HG02623 (cell line): Measurements from ENCODE around the gene CCDC27.

Experiments used
- ATAC-seq: cut with Tn5 transposase; IDR thresholded peaks from one replicate; pipeline ENCODE4 v1.9.1; 2021; ENCODE audit warnings: moderate library complexity; ENCODE audit not compliant: unreplicated experiment

CCDC27 gene

DNA sequence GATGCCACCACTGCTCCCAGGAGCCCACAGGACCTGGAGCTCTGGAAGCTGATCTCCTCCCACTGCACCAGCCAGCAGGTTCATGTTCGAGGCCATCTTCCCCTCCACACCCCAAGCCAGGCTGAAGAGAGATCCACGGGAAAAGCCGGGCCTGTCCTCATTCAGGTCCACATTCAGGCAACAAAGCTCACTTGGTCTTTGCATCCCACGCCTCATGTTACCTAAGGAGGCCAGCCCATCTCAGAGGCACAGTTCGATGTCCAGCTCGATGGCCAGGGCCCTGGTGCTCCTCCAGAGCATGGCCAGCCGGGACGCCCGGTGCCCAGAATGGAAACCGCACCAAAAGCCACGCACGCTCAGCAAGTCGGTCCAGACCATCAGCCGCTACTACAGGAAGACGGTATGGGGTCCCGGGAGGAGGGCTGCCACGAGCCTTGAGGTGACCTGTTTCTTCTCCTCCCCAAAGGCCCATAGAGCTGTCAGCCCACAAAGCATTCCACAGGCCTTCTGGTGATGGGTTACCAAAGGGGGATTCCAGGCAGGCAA is at the start of gene CCDC27:
TSS of gene CCDC27 (plus strand) at position 51 of the 546 bp plus-strand sequence. CDS start at position 83, 32 bp downstream.
- no peak for ATAC-seq

DNA sequence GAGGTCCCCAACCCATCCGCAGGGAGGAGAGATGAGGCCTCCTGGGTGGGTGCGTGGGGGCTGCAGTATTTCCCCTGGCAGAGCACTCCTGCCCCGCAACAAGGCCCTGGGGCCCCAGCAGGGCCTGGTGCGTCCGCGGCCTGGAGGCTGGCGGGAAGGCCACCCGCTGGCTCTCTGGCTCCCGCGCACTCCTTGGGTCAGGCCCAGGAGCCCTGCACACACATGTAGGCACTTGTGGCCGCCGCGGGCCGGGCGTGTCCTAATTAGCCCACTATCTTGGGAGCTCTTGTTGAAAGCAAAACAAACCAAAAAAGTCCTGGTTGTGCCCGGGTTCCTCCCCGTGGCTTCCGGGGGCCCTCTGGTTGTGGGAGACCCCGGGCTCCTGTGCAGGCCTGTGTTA is 49.7 kb upstream of the CCDC27 start:
- no peak for ATAC-seq

DNA sequence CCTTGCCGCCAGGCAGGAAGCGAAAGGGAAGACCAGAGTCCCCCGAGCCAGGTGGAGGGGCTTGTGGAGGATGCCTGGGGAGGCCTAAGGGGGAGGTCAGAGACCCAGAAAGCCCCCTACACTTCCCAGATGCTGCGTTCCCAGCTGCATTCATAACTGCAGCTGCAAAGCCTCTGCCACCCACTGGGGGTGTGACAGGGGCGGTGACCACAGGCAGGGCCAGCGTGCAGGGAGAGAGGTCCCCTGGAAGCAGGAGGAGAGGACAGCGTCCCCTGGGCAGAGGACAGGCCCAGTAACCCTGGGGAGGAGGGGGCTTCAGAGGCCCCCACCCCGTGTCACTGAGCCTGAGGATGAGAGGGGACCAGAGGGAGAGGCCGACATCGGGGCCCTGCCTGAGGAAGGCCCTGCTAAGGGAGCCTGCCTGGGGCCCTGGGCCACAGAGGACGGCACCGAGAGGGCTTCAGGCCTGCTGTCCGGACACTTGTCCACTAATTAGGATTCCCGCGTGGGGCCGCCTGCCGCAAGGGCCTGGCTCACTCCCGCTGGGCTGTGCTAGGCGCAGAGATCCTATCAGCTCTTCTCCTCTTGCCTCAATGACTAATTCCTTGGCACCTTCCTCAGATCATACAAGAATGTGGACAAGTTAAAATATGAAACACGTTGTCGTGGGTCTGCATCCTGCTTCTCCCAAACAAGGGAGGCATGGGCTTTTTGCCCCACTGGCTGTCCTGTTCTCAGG is 49.1 kb upstream of the CCDC27 start:
- no peak for ATAC-seq

DNA sequence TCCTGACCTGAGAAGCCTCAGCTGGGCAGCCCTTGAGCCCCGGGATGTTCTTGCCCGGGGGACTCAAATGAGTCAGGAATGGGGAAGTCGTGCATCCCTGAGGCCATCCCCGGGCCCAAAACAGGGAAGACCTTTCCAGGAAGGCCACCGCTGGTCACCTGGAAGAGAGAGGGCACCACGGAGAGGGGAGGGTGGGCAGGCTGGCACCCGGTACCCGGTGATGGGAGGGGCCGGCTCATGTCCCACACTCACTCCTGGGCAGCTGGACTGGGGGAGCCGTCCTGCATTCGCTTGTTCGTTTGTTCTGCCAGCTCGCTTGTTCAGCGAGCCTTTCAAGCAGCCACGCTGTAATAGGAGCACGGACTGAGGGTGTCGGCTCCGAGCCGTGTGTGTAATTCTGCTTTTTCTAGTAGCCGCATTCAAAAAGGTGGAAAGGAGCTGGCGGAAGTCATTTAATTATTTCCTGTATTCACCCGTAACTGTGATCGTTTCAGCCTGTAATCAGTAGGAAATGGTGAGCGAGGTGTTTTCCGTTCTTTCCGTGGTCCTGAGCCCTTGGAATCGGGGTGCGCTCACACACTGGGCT is 48.4 kb upstream of the CCDC27 start:
- ATAC-seq = no peak

DNA sequence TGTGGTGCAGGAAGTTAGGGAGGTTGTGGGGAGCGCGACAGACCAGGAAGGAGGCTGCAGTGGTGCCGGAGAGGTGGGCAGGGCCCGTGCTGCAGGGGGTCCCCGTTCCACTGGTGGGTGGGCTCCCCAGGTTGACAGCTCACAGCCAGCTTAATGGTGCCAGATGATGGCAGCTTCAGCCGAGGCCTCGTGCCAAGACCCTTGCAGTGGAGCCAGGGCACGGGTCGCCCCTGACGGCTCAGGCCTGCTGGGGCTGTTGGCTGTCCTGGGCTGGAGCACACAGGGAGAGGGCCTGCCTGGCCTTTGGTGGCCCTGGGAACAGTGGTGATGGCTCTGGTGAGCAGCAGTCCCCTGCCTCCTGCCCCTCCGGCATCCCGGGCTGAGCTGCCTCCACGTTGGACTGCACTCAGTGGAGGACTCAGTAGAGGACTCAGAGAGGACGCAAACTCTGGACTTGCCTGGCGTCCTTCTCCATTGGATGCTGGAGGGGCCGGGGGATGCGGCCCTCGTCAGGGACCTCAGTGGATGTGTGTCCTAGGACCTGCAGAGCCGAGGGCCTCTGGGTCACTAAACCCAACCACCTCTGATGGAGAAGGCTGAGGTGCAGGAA is 46.8 kb upstream of the CCDC27 start:
- ATAC-seq = no peak

DNA sequence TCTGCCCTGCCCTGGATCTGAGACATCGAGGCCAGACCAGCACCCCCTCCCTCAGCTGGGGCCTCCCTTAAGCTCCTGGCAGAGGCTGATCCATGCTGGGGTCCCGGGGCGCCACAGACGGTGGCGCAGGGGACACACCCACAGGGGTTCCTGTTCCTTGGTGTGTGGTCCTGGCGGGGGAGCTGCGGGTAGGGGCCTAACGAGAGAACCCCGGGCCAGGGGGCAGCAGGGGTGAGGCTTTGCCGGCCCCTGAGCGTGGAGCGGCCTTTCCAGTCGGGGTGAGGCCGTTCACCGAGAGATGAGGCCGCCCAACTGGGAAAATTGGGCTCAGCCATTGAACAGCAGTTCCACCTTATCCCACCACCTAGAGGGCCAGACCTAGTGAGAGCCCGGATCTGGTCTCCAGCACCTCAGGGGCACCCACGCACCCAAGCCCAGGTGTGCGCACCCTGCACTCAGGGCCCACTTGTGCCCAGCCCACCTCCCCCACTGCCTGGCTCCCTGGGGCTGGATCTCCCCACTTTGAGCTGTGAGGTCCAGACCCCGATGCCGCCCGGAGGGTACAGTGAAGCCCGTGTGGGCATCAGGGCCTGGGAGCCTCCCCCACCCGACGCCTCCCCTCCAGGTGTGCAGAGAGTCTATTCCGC is 45.5 kb upstream of the CCDC27 start:
- ATAC-seq = no peak

DNA sequence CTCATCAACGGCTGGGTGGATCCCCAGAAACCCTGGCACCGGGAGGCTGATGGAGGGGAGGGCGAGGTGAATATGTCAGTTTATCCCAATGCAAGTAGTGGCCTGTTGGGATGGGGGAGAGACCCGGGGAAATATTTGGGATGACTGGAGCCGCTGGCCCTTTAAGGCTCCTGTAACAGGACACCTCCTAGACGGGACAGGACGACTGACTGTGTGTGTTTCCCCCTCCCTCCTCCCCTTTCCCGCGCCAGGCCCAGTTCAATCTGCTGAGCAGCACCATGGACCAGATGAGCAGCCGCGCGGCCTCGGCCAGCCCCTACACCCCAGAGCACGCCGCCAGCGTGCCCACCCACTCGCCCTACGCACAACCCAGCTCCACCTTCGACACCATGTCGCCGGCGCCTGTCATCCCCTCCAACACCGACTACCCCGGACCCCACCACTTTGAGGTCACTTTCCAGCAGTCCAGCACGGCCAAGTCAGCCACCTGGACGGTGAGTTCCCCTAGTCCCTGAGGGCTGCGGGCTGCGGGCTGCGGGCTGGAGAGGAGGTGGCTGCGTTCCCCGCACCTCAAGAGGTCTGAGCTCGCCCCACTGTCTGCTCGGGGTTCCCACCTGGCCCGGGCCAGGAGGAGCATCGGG is 44.8 kb upstream of the CCDC27 start:
- no peak for ATAC-seq

DNA sequence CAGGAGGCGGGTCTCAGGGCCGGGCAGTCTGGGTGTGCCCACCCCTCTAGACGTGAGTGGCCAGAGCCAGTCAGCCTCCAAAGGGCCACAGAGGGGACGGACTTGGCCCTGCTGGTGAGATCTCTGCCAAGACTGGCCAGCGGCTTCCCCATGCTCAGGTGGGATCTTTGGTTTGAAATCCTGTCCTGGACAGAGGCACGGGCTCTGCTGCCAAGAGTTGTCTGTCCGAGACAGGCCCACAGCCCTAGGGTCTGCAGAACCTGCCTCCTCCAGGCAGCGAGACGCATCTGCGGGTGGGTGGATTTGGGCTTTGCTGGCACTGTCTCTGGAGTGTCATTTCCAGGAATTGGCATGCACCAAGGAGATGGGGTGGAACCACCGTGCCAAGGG is 44.3 kb upstream of the CCDC27 start:
- ATAC-seq = no peak

DNA sequence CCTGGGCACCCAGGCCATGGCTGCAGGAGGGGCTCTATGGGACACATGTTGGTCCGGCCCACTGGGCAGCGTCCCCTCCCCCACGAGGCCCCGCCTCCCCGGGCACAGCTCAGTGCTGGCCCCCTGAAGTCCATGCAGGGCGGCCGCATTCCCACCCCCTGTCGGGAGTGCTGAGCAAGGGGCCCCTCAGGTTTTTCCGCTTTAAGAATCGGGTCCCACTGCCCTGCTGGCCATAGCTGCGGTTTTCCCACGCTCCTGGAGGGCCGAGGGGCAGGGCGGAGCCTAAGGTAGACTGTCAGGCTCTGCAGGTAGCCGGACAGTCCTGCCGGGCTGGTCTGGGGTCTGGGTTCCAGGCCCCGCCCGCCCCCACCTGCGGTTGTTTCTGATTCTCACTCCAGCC is 43.5 kb upstream of the CCDC27 start:
- ATAC-seq = no peak

DNA sequence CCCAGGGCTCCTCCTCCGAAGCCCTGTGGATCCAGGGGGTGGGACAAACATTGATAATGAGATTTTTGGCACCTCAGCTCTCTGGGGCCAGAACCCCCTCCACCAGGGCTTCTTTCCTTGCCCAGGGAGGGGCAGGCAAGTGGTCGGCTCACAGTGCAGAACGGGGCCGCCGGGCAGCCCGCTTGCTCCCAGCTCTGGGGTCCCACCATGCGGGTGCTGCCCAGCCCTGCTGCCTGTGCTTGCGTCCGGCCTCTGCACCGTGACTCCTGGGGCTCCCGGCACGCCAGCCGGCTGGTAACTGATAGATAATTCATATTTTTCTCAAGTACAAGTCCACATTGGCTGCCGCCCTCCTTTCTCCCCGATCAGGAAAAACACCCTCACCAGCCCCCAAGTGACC is 42.0 kb upstream of the CCDC27 start:
- no peak for ATAC-seq

DNA sequence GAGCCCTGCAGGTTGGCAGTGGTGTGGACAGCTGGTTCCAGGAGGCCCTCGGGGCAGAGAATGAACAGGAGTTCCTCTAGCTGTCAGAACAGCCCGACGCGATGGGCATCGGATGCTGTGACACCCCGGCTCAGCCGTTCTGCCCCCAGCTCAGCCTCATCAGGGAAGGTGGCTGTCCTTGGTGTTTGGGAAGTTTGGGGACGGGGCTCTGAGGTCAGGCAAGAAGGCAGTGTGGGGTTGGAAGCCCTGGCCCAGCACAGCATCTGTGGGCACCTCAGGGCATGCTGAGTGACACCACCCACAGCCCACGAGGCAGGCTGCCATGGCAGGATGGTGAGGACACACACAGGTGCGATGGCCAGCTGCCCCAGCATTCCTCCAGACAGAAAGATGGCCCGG is 40.9 kb upstream of the CCDC27 start:
- no peak for ATAC-seq

DNA sequence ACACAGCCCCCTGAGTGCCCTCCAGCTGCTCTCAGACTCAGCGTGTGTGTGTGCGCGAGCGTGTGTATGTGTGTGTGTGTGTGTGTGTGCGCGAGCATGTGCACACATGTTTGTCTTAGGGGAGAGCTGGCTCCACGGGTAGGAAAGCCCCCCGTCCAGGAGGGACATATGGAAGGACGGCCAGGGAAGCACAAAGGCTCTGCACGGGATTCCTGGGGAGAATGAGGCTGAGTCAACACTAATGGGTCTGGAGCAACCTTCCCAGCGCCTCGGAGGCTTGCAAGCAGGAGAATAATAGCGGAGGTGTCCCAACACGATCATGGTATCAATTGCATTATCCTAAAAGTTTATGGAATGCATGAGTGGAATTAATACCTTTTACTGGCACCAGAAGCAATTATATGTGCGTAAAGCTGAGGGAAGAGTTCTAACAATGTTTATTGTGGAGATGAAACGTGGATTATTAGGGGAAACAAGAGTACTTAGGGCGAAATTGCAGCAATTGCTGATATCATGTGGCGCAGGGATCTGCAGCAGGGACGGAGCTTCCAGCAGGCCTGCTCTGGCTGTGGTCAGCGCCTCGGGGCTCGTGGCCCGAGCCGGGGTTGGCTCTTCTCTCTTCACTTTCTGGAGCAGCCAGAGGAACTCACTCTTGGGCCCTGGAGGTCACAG is 40.3 kb upstream of the CCDC27 start:
- no peak for ATAC-seq

DNA sequence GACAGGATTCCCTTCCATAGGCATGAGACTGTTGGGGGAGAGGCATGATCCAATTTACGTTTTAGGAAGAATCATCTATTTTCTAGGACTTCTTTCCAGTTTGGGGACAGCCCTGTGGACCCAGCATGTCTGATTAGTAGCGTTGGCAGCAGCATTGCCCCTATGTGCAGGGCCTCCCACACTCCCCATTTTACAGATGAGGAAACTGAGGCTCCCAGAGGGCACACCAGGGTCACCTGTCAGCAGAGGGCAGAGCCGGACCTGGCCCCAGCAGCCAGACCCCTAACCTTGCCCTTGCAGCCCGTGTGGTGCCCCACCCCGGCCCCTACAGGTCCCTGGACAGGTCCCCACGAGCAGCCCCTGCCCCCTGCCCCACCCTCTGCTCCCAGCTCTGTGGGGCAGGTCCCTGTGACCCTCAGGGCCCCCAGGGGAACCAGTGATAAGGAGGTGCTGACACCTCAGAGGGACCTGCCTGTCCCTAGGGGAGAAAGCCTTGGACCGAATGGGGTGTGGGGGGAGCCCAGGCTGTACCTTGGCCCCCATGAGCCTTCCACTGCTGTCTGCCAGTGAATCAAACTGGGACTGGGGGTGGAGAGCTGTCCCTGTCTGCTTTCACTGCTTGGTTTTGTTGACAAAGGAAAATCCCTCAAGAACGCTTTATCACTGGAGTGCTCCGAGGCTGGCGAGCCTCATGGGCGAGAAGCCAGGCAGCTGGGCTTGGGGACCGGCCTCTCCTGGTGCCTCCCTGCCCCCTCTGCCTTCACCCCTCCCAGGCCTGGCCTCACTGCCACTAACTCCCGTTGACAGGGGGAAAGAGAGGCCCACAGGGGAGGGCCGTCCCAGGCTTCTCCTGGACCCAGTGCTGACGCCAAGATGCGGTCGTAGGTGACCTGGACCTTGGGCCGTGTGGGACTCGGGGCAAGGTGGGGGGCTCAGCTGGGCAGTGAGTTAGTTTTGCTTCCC is 39.4 kb upstream of the CCDC27 start:
- ATAC-seq = no peak

DNA sequence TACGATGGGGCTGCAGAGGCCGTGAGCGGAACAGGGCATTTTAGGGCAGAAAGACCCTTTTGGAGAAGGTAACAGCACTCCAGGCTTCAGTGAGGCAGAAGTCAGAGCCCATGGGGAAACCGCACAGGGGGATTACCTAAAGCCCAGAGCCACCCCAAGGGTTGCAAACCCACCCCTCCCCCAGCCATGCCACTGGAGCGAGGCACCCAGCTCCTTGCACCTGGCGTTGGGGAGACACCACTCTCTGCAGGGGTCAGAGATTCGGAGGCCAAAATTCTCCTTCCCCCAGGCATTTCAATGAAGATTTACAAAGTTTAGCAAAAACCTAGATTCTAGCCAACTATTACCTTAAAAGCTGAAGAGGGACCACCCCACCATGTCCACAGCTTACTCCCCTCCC is 38.4 kb upstream of the CCDC27 start:
- ATAC-seq = no peak

DNA sequence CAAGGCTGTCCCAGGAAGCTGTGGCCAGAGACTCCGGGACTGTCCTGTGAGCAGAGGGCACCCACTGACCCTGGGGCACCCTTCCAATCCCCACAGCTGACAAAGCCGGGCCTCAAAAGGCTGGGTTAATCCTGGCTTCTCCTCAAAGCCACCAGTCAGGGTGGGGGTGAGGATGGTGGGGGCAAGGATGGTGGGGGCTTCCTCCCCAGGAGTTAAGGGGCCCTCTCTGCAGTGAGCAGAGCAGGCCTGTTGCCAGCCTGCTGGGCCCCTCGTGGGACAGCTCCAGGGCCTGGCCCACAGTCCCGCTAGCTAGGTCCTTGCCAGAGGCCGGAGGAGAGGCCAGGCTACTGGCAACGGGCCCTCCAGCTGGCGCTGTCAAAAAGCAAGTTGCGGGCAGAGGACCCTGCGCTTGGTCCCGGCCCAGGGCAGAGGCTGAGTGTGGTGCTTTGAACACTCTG is 37.9 kb upstream of the CCDC27 start:
- ATAC-seq = no peak

DNA sequence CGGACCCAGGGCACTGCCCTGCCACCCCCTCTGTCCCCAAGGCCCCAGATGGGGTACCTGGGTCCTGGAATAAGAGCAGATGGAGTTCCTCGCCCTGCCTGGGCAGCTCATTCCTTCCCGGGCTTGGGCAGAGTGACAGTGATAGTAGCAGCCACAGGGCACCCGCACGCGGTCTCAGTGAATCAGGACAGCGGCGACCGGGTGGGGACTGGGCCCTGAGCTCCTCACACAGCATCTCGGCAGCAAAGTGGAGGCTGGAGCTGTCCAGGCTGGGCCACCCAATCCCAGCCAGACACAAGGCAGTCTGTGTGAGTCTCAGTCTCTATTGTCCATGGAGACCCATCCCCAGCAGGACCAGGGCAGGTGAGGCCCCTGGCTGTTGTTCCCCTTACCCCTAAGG is 37.4 kb upstream of the CCDC27 start:
- ATAC-seq = no peak

DNA sequence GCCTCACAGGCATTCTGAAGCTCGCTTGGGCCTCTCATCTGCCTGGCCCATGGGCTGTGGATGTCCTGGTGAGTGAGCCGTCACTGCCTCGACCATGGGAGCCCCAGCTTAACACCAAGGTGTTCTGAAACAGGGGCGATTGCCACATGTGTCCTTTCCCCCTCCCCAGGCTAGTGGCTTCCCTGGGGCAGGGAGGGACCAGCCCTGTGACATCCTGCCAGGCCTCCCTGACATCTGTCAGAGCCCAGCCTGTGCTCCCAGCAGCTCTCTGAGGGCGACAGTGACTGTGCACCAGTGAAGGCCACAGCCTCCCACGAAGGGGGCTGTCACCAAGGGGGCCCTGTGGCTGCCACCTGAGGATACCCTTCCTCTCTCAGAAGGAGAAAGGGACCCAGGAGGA is 35.9 kb upstream of the CCDC27 start:
- ATAC-seq = no peak

DNA sequence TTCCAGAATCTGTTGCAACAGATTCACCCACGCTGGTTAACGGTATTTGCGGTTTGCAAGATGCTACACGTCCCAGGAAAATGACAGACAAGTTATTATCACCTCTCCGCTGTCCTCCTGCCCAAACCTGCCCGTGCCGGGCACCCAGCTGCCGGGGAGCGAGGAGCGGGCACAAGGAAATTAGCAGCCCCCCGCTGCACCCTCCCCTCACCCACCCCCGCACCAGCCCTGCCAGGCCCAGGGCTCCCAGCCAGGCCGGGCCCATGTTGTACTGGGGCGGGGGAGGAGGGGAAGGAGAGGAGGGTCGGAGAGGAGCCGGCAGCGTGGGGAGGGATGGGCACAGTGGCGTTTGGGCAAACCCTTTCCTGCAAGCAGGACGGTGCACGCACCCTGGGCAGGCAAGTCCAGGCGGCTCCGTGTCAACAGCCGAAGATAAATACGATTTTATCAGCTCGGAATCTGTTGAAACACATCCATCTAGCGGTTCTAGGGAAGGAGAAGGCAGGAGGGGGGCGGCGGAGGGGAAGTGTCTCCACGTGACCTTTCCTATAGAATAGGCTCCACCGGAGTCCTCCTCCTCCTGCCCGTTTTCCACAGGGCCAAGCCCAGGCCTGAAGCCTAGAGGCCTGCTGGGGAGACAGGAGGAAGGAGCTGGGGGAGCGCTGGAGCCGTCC is 35.1 kb upstream of the CCDC27 start:
- no peak for ATAC-seq
